ENCODE measurements around the gene ATP1A2.

The ATP1A2 gene

DNA sequence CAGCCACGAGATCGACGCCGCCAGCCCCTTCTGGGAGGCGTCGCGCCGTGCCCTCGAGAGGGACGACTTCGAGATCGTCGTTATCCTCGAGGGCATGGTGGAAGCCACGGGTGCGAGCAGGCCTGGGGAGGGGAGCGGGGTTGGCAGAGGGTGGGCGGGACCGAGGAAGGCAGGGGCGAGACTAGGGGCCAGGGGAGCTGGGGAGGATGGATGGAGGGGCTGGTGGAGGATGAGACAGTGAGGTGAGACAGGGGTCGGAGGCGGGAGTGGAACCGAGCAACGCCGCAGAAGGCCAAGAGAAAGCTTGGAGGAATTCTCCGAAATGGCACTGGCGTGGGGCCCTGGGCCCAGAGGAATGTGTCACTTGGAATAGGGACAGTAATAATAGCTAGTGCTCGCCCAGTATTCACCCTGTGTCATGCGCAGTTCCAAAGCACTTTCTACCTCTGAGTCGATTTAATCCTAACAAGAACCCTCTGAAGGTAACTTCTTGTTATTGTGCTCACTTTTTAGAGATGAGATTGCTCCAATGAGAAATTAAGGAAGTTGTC lies 30.7 kb upstream of the ATP1A2 start:
- DNase-seq = no peak

DNA sequence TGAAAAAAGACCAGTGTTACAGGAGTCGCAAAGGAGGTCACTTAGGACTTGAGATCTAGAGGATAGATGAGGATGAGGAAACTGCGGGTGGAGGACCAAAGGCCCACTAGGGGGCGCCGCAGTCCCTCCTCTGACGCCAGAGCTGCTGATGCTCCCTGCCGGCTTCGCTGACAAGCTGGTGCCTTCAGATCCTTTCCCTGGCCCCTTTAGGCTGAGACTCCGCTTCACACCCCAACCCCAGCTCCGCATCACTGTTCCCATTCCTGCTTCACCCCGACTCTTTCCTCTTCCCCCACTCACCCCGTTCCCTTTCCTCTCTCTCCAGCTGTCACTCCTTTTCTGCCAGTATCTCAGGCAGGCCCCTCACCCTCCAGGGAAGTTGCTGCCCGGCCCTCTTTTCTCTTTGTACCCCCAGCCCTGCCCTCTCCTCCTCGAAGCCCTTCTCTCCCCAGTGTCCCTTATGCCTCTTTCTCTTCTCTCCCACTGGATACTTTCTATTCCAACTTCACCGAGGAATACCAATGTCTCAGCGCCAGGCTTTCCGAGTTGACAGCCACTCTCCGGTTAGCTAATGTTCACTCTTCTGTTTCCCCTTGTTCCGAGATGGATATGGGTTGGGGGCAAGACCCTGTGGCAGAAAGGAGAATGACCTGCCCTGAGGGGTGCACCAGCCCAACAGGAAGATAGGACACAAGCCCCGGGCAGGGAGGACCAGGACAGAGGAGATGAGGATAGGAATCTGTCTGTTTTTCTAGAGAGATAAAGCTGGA lies 29.7 kb upstream of the ATP1A2 start:
- peak in 55 of 56 donors; percentile 32 to 96 (median 77) for DNase-seq

DNA sequence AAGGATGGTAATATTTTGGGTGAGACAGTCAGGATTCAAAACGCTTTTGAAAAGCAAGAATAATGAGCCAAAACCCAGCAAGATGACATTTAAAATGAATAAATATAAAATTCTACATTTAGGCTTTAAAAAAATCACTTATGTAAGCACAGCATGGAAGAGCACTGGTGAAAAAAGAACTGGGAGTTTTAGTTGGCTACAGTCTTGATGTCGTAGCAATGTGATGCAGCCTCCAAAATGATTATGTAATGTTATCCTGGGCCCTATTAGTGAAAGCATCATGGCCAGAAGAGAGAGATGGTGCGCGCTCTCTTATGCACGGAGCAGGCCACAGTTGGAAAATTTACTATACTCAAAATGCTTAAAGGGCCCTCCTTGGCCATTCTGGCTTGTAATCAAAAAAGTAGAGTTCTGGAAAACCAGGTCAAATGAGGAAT lies 29.1 kb upstream of the ATP1A2 start:
- peak in 2 of 56 donors; percentile 21 to 45 for DNase-seq

DNA sequence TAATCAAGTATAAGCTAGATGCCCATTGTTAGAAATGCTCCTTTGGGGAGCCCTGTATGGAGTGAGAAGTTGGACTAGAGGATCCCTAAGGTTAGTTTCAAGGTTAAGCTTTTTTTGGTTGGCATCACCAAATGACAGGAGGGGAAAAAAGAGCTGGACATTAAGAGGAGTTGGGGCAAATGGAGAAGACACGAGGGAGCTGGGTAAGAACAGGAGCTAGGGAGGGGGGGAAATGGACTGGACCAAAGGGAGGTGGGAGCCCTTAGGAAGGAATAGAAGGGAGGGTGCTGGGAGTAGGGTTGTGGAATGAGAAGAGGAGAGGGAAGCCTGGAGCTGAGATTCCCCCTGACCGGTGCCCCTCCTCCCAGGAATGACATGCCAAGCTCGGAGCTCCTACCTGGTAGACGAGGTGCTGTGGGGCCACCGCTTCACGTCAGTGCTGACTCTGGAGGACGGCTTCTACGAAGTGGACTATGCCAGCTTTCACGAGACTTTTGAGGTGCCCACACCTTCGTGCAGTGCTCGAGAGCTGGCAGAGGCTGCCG lies 28.4 kb upstream of the ATP1A2 start:
- DNase-seq = no peak

DNA sequence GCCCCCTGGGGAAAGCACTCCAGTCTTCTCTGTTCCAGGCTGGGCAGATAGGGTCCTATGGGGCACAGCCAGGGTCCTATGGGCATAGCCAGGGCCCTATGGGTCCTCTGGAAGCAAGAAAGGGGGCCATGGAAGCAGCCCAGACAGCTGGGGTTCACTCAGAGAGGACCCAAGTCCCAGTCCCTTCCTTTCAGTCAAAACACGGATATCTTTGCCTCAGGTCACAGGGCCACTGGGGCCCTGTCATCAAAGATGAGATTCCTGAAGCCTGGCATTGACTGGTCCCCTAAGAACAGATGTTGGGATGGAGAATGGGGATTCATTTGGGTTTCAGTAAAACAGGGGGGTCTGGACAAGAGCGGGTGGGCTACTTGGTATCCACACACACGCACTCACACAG lies 25.7 kb upstream of the ATP1A2 start:
- no peak for DNase-seq

DNA sequence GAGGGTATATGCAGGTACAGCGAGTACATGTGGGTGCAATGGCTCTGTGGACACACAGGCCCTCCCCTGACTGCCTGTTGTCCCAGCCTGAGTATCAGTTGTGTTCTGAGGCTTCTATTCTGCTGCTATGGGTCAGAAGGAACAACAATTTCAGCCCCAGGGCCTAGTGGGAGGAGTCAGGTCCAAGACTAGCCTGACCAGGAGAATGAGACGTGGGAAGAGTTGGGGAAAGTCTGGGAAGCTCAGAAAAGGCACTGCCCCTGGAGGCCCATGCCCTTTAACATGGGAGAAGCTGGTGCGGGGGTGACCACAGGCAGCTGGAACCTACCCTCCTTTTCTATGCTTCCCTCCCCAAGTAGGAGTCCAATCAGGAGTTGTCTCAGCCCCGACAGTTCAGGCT lies 24.8 kb upstream of the ATP1A2 start:
- DNase-seq = no peak

DNA sequence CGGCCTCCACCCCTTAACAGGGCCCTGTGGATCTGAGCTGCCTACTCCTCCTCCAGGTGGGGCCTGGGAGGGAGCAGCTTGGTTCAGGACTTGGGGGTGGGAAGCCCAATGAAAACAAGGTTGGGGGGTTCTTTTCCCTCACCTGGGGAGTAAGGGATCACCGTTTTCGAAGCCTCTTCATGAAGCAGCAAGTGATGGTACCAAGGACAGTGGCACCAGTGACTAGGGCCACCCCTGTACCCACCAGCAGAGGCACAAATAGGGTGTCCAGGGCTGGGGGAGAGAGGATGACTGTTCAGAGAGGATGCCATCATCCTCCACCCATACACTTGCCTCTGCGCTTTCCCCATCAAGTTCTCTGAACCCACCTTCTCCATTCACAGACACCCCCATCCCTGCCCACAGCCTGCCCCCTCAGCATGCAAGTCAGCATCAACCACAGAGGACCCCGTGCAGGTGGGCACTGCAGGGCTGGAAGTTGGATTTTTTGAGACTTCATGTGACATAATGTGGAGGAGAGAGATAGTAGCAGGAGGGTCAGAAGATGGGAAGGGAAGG lies 23.8 kb upstream of the ATP1A2 start:
- no peak for DNase-seq

DNA sequence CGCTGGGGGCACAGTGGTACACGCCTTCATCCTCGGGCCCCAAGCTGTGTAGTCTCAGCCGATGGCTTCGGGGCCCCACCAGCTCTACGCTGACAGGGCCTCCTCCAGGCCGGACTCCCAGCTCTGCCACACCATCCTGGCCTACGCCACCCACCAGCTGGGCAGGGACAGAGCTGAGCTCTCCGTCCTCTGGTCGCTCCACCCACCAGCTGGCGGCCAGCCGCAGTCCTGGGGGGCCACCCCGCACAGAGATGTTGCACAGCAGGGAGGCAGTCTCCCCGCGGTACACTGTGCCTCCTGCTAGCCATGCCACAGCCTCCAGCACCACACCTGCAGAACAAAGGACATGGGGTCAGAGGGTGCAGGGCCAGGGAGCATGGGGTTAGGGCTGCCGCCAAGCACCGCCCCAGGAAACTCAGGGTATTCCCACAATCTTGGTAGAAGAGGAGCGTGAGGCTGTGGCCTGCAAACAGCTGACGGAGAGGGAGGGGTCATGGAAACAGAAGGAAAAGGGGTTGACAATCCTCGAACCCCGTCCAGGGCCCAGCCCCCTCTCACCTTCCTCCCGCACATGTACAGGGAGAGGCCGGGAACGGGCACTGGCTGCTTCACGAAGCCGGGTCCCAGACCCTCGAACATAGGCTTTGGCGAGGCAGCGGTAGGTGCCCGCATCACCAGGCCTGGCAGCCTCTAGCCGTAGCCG lies 23.0 kb upstream of the ATP1A2 start:
- peak in 30 of 56 donors; percentile 31 to 77 (median 58) for DNase-seq

DNA sequence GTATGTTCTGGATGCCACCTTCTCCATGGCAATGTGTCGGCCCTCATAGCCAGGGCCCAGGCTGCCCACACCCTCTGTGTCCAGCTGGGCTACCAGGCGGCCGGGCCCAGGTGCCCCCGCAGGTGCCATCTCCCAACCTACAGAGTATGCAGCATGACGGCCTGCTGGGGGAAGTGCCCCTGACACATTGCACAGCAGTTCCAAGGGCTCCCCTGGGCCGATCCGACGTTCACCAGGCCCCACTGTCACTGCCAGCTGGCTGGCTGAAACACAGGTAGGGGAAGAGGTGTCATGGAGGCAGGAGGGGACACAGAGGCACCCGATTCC lies 22.5 kb upstream of the ATP1A2 start:
- DNase-seq = no peak

DNA sequence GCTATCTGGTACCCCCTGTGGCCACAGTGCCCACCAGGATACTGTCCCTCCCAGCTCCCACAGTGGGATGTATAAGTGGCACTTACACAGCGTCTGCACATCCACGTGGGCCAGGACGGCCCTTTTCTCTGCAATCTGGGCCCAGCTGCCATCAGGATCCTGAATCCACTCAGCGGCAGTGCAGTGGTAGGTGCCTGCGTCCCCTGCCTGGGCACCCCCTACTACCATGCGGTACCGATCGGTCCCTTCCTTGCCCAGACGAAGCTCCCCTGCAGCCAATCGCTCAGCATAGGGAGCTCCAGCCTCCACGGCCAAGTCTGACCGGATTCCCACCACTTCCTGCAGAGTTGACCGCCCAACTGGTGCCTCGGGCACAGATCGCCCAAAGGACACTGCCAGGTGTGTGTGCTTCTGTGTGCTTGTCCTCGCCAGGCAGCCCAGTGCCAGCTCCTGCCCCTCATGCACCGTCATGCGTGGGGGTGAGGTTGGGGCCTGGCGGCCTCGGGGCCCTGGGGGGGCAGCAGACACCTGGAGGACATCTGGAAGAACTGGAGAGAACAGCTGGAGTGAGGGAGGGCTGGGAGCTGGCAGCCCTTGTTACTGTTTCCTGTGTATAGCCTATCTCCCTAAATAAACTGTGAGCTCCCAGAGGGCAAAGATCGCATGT lies 21.8 kb upstream of the ATP1A2 start:
- no peak for DNase-seq

DNA sequence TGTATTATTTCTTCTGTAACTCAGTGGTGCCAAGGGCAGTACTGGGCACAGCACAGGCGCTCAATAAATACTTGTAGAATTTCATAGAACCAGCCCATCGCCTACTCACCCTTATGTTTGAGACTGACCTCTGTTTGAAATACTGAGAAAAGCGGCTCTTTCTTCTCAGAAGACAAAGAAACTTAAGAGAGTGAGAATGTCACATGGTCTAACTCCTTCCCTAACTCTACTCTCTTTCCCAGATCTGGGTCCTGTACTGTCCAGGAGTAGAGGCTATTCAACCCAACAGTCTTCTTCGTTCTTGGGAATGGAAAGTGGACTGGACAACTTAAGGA lies 21.3 kb upstream of the ATP1A2 start:
- no peak for DNase-seq

DNA sequence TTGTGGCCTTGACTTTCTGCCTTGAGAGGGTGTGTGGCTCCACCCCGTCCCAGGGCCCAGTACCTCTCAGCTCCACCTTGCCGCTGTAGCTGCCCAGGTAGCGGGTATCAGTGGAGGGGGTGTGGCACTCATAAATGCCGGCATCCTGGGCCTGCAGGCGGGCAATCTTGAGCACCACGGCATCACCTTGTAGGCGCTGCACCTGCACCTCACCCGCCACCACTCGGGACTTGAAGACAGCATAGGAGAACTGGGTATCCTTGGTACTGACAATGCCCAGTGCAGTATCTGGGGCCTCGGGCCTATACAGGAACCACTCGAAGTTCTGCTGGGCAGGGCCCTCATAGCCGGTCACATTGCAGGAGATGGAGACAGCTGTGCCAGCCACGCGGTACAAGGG lies 20.8 kb upstream of the ATP1A2 start:
- DNase-seq = peak in 1 of 56 donors; percentile 19

DNA sequence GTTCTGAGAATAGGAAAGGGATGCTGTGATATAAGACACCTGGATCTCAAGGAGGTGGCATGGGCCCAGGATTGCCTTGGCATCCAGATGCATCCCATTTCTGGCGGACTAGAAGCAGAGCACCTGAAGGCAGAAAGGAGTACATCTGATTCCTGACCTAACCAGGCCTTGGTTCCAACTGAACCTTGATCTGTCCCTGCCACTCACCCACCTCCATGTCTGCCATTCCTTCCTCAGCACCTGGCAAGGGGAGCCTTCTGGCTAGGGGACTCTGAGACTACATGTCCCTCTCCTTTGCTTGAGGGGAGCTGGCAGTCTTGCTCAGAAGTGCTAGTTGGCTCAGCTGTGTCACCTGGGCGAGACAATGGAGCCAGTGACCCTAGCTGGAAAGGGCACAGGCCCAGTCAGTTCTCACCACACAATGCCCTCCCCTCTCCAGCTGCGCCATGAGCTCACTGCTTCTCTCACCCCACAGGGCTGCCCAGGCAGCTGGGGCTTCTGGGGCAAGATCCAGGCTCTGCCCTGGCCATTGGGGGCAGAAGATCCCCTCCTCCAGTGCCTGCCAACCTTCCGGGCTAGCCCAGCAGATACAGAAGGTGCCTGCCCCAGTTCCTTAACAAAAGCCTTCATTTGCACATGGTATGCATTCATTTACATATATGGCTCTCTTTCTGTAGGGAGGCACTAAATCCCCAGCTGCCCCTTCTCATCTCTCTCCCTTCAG lies 20.0 kb upstream of the ATP1A2 start:
- DNase-seq = peak in 50 of 56 donors; percentile 25 to 94 (median 76)

DNA sequence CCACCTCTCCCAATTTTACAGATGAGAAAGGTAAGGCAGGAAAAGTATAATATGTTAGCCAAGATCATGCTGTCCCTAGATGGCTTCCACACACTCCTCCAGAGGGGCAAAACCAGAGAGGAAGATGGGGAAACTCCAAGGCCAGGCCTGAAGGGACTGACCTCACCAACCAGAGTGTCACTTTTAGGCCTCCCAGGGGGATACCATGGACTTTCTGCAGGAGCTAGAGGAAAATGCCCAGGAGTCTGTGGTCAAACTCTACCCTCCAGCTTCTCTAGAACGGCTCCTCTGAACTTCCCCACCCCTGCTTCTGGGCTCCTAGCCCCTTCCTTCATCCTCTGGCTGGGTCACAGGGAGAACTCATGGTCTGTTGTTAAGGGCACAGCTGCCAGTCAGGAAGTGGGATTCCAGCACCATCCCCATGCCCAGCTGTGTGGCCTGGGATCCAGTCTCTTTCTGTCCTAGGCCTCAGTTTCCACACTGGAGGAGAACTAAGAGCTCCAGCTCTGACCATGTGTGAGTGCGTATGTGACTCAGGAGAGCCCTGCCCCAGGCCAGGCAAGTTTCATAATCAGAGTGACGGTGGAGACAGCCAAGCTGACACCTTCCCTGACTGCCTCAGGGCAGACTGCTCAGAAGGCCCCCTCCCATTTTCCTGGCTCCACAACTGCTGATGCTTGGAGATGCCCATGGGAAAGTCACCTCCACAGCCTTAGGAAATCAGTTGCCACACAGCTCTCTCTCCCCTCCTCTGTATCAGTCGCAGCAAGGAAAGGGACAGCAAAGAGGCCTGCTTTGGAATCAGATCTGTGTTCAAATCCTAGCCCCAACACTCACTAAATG lies 19.1 kb upstream of the ATP1A2 start:
- peak in 2 of 56 donors; percentile 30 to 42 for DNase-seq

DNA sequence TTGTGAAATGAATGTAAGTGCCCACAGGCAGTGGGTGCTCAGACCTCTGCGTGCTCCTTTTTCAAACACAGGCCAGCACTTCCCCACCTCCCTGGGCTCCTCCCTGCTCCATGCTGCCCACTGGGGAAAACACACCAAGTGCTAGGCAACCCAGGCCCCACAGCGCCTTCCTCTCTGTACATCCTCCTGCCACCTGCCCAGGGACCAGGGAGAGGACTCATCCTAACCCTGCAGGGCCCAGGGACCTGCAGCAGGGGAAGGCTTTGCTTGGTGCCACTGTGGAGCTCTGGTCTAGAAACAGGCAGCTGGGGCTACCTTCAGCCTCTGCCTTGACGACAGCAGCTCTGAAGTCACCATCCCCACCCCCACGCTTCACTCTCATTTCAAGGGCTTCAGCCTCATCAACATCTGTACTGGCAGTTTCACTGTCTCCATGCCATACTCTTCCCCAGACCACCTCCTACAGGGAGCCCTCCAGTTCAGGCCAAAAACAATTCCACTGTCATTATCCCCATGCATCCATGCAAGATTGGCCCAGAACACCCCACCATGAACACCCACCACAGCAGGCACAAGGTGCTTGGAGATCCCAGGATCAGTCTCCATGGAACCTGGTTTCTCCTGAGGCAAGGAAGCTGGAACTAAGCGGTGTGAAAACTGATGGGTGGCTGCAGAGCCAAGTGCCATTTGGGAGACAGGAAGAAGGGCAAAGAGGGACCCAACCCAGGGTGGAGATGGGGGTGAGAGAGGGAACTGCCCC lies 18.2 kb upstream of the ATP1A2 start:
- peak in 13 of 56 donors; percentile 24 to 64 (median 42) for DNase-seq

DNA sequence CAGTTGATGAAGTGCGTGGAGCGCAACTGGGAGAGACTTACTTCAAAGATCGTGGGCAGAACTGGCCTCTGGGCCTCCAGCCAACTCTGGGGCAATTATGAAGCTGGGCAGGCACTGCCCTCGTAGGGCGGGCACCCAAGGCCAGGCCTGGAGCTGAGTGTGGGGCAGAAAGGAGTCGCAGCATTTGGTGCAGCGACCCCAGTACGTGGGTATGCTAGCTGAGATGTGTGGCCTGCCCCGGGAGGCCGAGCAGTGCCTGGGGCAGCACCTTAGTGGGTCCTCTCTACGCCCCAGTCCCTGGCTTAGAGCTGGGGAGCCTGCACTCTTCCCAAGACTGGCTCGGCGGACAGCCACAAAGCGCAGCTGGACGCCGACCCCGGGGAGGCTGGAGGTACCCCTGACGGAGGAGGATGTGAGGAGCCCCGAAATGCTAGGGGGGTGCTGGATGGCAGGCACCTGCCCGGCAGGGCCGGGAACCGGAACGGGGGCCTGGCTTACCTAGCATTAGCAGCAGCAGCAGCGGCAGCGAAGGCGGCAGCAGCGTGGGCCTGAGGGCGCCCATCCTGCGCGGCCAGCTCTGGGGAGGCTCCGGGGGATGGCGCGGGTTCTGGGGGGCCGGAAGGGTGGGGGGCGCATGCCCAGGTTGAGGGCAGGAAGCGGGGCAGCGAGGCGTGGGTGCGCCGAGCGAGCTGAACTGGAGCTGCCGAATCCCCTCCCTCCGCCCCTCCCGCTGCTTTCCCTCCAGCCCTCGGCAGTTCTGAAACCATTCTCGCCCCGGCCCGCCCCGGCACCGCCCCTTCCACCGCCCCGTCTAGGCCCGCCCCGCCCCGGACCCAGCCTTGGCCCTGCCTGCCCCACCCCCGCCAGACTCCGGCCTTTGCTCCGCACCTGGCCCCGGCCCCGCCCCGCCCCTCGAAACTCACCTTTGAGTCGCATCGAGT lies 17.4 kb upstream of the ATP1A2 start, which contains the start of gene IGSF8:
IGSF8 (minus strand) TSS at position 709 of the 941 bp plus-strand sequence; CDS start at position 562, 147 bp downstream.
- peak in 55 of 56 donors; percentile 49 to 97 (median 91) for DNase-seq

DNA sequence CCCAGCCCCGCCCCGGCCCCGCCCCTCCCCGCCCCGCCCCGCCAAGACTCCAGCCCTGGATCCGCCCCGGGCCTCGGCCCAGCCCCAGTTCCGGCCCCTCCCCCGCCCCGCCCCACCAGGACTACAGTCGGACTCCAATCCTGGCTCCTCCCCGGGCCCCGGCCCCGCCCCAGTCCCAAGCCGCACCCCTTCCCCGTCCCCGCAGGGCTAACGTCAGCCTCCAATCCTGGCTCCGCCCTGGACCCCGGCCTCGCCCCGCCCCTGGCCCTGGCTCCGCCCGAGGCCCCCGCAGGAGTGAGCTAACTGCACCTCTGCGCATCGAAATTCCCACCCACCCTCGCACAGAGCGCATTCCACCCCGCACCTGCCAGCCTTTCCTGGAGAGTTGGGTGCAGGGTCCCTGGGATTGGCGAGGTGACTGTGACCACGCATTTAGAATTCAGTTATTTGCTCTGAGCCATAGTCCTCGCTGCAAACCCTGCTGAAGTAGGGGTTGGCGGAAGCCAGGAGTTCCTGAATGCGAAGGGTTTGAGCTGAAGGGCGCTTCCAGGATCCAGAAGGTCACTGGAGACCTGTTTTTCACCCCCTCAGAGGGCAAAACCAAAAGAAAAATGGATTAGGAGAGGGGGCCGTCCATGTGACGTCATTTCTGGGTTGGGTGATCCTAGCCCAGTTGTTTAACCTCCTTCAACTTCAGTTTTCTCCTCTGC lies 16.6 kb upstream of the ATP1A2 start:
- peak; percentile 51 to 100 (median 97) for DNase-seq

All from amygdala (tissue), 56 donors.